Measurements from ENCODE around the gene PHPT1.

Gene PHPT1

DNA sequence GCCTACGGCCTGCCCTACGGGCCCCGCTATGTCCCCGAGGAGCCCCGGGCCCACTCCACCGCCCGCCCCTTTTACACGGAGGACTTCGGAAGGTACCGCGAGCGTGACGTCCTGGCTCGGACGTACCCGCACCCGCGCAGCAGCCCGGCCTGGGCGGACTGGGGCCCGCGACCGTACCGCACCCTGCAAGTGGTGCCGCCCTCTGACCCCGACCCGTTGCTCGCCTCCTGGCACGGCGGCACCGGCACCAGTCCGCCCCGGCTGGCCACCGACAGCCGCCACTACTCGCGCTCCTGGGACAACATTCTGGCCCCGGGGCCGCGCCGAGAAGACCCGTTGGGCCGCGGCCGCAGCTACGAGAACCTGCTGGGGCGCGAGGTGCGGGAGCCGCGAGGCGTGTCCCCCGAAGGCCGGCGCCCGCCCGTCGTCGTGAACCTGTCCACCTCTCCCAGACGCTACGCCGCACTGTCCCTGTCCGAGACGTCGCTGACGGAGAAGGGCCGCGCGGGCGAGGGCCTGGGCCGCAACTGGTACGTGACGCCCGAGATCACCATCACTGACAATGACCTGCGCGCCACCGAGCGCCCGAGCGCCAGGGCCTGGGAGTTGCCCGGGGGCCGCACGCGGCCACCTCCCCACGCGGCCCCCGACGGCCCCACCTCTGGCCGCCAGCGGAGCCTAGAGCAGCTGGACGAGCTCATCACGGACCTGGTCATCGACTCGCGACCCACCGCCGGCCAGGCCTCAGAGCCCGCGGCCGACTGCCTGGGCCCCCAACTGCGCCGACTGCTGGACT lies 3.5 kb upstream of the PHPT1 start:
- H3K4me3 ChIP-seq (ENCODE audit: low read length) = no peak overlapping the region
- TF ChIP-seq, protein P1, sequence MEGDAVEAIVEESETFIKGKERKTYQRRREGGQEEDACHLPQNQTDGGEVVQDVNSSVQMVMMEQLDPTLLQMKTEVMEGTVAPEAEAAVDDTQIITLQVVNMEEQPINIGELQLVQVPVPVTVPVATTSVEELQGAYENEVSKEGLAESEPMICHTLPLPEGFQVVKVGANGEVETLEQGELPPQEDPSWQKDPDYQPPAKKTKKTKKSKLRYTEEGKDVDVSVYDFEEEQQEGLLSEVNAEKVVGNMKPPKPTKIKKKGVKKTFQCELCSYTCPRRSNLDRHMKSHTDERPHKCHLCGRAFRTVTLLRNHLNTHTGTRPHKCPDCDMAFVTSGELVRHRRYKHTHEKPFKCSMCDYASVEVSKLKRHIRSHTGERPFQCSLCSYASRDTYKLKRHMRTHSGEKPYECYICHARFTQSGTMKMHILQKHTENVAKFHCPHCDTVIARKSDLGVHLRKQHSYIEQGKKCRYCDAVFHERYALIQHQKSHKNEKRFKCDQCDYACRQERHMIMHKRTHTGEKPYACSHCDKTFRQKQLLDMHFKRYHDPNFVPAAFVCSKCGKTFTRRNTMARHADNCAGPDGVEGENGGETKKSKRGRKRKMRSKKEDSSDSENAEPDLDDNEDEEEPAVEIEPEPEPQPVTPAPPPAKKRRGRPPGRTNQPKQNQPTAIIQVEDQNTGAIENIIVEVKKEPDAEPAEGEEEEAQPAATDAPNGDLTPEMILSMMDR (conservative IDR thresholded peaks at IDR 0.05; ENCODE audit: low read depth, low read length) = no peak
- DNase-seq (ENCODE audit: low read depth) = no peak

DNA sequence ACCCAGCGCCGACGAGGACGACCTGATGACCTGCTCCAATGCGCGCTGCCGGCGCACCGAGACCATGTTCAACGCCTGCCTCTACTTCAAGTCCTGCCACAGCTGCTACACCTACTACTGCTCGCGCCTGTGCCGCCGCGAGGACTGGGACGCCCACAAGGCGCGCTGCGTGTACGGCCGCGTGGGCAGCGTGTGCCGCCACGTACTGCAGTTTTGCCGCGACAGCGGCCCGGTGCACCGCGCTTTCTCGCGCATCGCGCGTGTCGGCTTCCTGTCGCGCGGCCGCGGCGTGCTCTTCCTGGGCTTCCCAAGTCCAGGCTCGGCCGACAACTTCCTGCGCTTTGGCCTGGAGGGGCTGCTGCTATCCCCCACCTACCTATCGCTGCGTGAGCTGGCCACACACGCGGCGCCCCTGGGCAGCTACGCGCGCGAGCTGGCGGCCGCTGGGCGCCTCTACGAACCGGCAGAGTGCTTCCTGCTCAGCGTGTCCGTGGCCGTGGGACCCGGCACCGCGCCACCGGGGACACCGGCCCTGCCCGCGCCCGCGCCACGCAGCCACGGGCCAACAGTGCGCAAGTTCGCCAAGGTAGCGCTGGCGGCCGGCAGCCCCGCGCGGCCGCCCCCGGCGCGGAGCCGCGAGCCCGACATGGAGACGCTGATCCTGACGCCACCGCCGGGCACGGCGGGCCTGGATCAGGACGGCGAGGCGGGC lies 2.7 kb upstream of the PHPT1 start:
- TF ChIP-seq, protein P1 (conservative IDR thresholded peaks at IDR 0.05; ENCODE audit: low read depth, low read length) = no peak
- no peak for DNase-seq (ENCODE audit: low read depth)
- H3K4me3 ChIP-seq (ENCODE audit: low read length) = no peak overlapping the region

DNA sequence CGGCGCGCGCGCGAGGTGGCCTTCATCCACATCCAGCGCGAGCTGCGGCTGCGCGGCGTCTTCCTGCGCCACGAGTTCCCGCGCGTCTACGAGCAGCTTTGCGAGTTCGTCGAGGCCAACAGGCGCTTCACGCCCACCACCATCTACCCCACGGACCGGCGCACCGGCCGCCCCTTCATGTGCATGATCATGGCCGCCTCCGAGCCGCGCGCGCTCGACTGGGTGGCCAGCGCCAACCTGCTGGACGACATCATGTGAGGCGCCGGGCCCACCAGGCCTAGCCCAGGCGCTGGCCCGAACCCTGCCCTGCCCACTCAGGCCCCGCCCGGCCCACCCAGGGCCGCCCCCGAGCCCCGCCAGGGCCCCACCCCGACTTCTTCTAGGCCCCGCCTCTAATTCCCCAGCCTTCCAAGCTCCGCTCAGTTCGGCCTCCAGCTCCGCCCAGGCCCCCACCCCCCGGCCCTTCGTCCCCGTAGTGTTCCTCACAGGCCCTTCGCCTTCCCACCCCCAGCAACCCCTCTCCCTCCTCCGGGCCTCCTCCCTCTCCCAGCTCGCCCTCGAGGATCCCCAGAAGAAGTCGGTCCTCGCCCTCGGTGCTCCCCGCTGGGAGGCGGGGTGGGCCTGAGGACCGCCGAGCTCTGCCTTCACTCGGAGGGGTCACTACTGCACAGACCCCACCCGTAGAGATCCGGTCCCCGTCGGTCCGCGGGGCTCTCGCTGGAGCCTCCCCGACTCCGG lies 2.0 kb upstream of the PHPT1 start:
- peak overlapping the region; percentile 84 for H3K4me3 ChIP-seq (ENCODE audit: low read length)
- TF ChIP-seq, protein P1 (conservative IDR thresholded peaks at IDR 0.05; ENCODE audit: low read depth, low read length) = no peak
- no peak for DNase-seq (ENCODE audit: low read depth)

DNA sequence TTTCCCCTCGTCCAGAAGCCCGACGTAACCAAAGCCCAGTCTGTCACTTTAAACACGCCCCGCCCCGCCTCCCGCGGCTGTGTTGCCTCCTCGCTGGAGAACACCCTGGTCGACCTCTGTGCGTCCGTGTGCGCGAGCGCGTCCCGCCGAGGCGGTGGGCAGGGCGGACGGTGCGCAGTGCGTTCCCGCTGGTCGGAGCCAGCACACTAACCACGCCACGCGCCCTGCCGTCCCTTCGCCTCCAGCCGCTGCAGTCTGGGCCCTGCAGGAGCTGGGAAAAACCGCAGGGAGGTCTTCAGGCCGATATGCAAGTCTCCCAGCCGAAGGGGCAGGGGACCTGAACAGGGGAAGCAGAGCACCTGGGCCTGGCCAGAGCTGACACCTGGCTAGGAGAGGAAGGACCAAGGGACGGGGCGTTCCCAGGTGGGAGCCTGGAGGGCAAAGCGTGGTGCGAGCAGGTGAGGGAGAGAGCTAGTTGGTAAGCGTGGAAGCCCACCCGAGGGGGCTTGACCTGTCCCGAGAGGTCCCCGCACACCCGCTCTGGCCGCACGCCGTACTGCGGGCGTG lies 1.3 kb upstream of the PHPT1 start:
- no peak for DNase-seq (ENCODE audit: low read depth)
- H3K4me3 ChIP-seq (ENCODE audit: low read length) = peak overlapping the region; percentile 84
- TF ChIP-seq, protein P1 (conservative IDR thresholded peaks at IDR 0.05; ENCODE audit: low read depth, low read length) = no peak

- TF ChIP-seq, protein P1 (conservative IDR thresholded peaks at IDR 0.05; ENCODE audit: low read depth, low read length) = no peak
- DNase-seq (ENCODE audit: low read depth) = no peak
- H3K4me3 ChIP-seq (ENCODE audit: low read length) = peak overlapping the region; percentile 84
These were observed 694 bp upstream of the PHPT1 start for GRCh38 chr9:136848393-136849037.

- no peak for DNase-seq (ENCODE audit: low read depth)
- peak overlapping the region; percentile 84 for H3K4me3 ChIP-seq (ENCODE audit: low read length)
- TF ChIP-seq, protein P1 (conservative IDR thresholded peaks at IDR 0.05; ENCODE audit: low read depth, low read length) = no peak
These were observed 1.0 kb downstream of the PHPT1 start for GRCh38 chr9:136849960-136850865.
